ENCODE data around the gene PIK3C2B. TPM values are rescaled to one million over a fixed set of nuclear protein-coding genes. Genes with fewer than 3 reads are reported as not detected.

The PIK3C2B gene
- total RNA-seq, 3 donors from 2014 or later (not counting 1 experiment from before 2014, with no cell fraction given), result 18.1 to 34.8 (median 29.5) TPM

GRCh38 chr1:204473400-204473965 is 21.1 kb downstream of the PIK3C2B start:
- WGBS (ENCODE audit: insufficient coverage), result 100% methylated on average over 1 of the region's 1 CpG
- no peak for TF ChIP-seq CTCF (IDR thresholded peaks at IDR 0.05)
- Mint-ChIP-seq H3K27me3 (ENCODE audit: low read depth in 2 of 2) (no peaks in the 10 kb centered on the region), H3K4me1 (peaks cover 19 to 34% of the 10 kb centered on the region in 2 donors), H3K36me3 (no peaks in the 10 kb centered on the region), H3K9me3 (no peaks in the 10 kb centered on the region), H3K4me3 (no peak overlapping the region), H3K27ac (no peak overlapping the region)
- ATAC-seq (no peak), DNase-seq (no peak)
- H3K4me3 ChIP-seq (ENCODE audit: low read length), result no peak overlapping the region
- no peaks in the 10 kb centered on the region for H3K27me3 ChIP-seq (ENCODE audit: control insufficient read depth, insufficient read depth, low read length)
- H3K36me3 ChIP-seq (ENCODE audit: control insufficient read depth, insufficient read depth, low read length), result peaks cover 7% of the 10 kb centered on the region
- peaks cover 26% of the 10 kb centered on the region for H3K4me1 ChIP-seq (ENCODE audit: control insufficient read depth, insufficient read depth, low read length)
- no peak overlapping the region for H3K27ac ChIP-seq (ENCODE audit: low read length)
- no peaks in the 10 kb centered on the region for H3K9me3 ChIP-seq (ENCODE audit: control insufficient read depth, insufficient read depth, low read length)
- intact Hi-C loops (cut with micrococcal nuclease), result no loop called here

- H3K4me1 ChIP-seq (ENCODE audit: control insufficient read depth, insufficient read depth, low read length), result peaks cover 19% of the 10 kb centered on the region
- Mint-ChIP-seq H3K4me1 (peaks cover 11 to 26% of the 10 kb centered on the region in 2 donors), H3K27ac (no peak overlapping the region), H3K27me3 (ENCODE audit: low read depth in 2 of 2) (no peaks in the 10 kb centered on the region), H3K4me3 (no peak overlapping the region), H3K9me3 (no peaks in the 10 kb centered on the region), H3K36me3 (no peaks in the 10 kb centered on the region)
- H3K9me3 ChIP-seq (ENCODE audit: control insufficient read depth, insufficient read depth, low read length), result no peaks in the 10 kb centered on the region
- no peak for DNase-seq
- no peaks in the 10 kb centered on the region for H3K27me3 ChIP-seq (ENCODE audit: control insufficient read depth, insufficient read depth, low read length)
- ATAC-seq, result no peak
- H3K27ac ChIP-seq (ENCODE audit: low read length), result no peak overlapping the region
- TF ChIP-seq CTCF (IDR thresholded peaks at IDR 0.05), result no peak
- intact Hi-C loops (cut with micrococcal nuclease), result no loop called here
- no peak overlapping the region for H3K4me3 ChIP-seq (ENCODE audit: low read length)
- WGBS (ENCODE audit: insufficient coverage), result 100% methylated on average over 2 of the region's 2 CpGs
- peaks cover 8% of the 10 kb centered on the region for H3K36me3 ChIP-seq (ENCODE audit: control insufficient read depth, insufficient read depth, low read length)
Measured at GRCh38 chr1:204472660-204473059, 21.9 kb downstream of the PIK3C2B start.

GRCh38 chr1:204471687-204472086 is 22.9 kb downstream of the PIK3C2B start:
- 95% methylated on average over 4 of the region's 4 CpGs for WGBS (ENCODE audit: insufficient coverage)
- no peaks in the 10 kb centered on the region for H3K36me3 Mint-ChIP-seq
- no peak overlapping the region for H3K27ac Mint-ChIP-seq
- no peak for TF ChIP-seq CTCF (IDR thresholded peaks at IDR 0.05)
- H3K36me3 ChIP-seq (ENCODE audit: control insufficient read depth, insufficient read depth, low read length), result peaks cover 8% of the 10 kb centered on the region
- no peaks in the 10 kb centered on the region for H3K27me3 Mint-ChIP-seq (ENCODE audit: low read depth in 2 of 2)
- DNase-seq (no peak), ATAC-seq (no peak)
- no peak overlapping the region for H3K27ac ChIP-seq (ENCODE audit: low read length)
- intact Hi-C loops (cut with micrococcal nuclease), result no loop called here
- H3K4me1 ChIP-seq (ENCODE audit: control insufficient read depth, insufficient read depth, low read length), result peaks cover 18% of the 10 kb centered on the region
- H3K4me3 Mint-ChIP-seq, result no peak overlapping the region
- peaks cover 1 to 16% of the 10 kb centered on the region in 2 donors for H3K4me1 Mint-ChIP-seq
- H3K4me3 ChIP-seq (ENCODE audit: low read length), result no peak overlapping the region
- H3K9me3 ChIP-seq (ENCODE audit: control insufficient read depth, insufficient read depth, low read length), result no peaks in the 10 kb centered on the region
- H3K27me3 ChIP-seq (ENCODE audit: control insufficient read depth, insufficient read depth, low read length), result no peaks in the 10 kb centered on the region
- no peaks in the 10 kb centered on the region for H3K9me3 Mint-ChIP-seq

- no peaks in the 10 kb centered on the region for H3K27me3 Mint-ChIP-seq (ENCODE audit: low read depth in 2 of 2)
- no peak for TF ChIP-seq CTCF (IDR thresholded peaks at IDR 0.05)
- no peaks in the 10 kb centered on the region for H3K36me3 Mint-ChIP-seq
- peaks cover 8% of the 10 kb centered on the region for H3K36me3 ChIP-seq (ENCODE audit: control insufficient read depth, insufficient read depth, low read length)
- H3K4me3 ChIP-seq (ENCODE audit: low read length), result no peak overlapping the region
- DNase-seq (no peak), ATAC-seq (no peak)
- no peaks in the 10 kb centered on the region for H3K9me3 ChIP-seq (ENCODE audit: control insufficient read depth, insufficient read depth, low read length)
- no peaks in the 10 kb centered on the region for H3K27me3 ChIP-seq (ENCODE audit: control insufficient read depth, insufficient read depth, low read length)
- no peak overlapping the region for H3K4me3 Mint-ChIP-seq
- intact Hi-C loops (cut with micrococcal nuclease), result no loop called here
- H3K4me1 ChIP-seq (ENCODE audit: control insufficient read depth, insufficient read depth, low read length), result peaks cover 21% of the 10 kb centered on the region
- H3K27ac Mint-ChIP-seq, result no peak overlapping the region
- 93% methylated on average over 9 of the region's 10 CpGs for WGBS (ENCODE audit: insufficient coverage)
- no peaks in the 10 kb centered on the region for H3K9me3 Mint-ChIP-seq
- no peak overlapping the region for H3K27ac ChIP-seq (ENCODE audit: low read length)
- peaks cover 0 to under 1% of the 10 kb centered on the region in 2 donors for H3K4me1 Mint-ChIP-seq
Measured at GRCh38 chr1:204469304-204469703, 25.3 kb downstream of the PIK3C2B start.

Measured in natural killer cell (primary cell).